Activated T-helper 17 cell treated with anti-CD3 and anti-CD28 coated beads, Interleukin-2, amount 50 U/mL, for 72 hours (primary cell): ENCODE measurements around the gene SPATA25. TPM values are rescaled to one million over a fixed set of nuclear protein-coding genes. Genes with fewer than 3 reads are reported as not detected.
A peak's percentile ranks its signal among the peaks of the same experiment; 100 is the strongest.

Experiments used
- ATAC-seq: fragments of 150-1000 bp; cut with Tn5 transposase; replicated peaks from 2 replicates; pipeline ENCODE4 v1.10.0; 2021; ENCODE audit warnings: mild to moderate bottlenecking, moderate library complexity
- H3K27ac Mint-ChIP-seq: one replicate; pipeline ENCODE4 v1.8.0; 2022; ENCODE audit warnings: mixed read lengths
- H3K27me3 Mint-ChIP-seq: one replicate; pipeline ENCODE4 v1.8.0; 2022; ENCODE audit warnings: mixed read lengths
- H3K36me3 Mint-ChIP-seq: one replicate; pipeline ENCODE4 v1.8.0; 2022; ENCODE audit warnings: low read depth, mild to moderate bottlenecking, mixed read lengths
- H3K4me1 Mint-ChIP-seq: one replicate; pipeline ENCODE4 v1.8.0; 2022; ENCODE audit warnings: mixed read lengths
- H3K4me3 Mint-ChIP-seq: one replicate; pipeline ENCODE4 v1.8.0; 2022; ENCODE audit warnings: mild to moderate bottlenecking, mixed read lengths
- H3K9me3 Mint-ChIP-seq: one replicate; pipeline ENCODE4 v1.8.0; 2022; ENCODE audit warnings: mixed read lengths
- total RNA-seq, 2 donors: library from RNA; stranded (reverse); gene quantifications; one replicate each; pipeline ENCODE4 v1.2.3, GENCODE V29; 2022

The SPATA25 gene
- total RNA-seq, 2 donors from 2014 or later = 0.69 to 0.74 TPM

- Mint-ChIP-seq H3K36me3 (peaks cover 12% of the 10 kb centered on the region), H3K4me3 (no peak overlapping the region), H3K9me3 (no peaks in the 10 kb centered on the region), H3K27ac (no peak overlapping the region), H3K4me1 (no peaks in the 10 kb centered on the region), H3K27me3 (no peaks in the 10 kb centered on the region)
- ATAC-seq = no peak
These were observed 13.9 kb downstream of the SPATA25 start for GRCh38 chr20:45873409-45874103.

- no peak for ATAC-seq
- Mint-ChIP-seq H3K27me3 (no peaks in the 10 kb centered on the region), H3K36me3 (peaks cover 12% of the 10 kb centered on the region), H3K9me3 (no peaks in the 10 kb centered on the region), H3K27ac (no peak overlapping the region), H3K4me1 (no peaks in the 10 kb centered on the region), H3K4me3 (no peak overlapping the region)
These were observed 14.8 kb downstream of the SPATA25 start for GRCh38 chr20:45872626-45873025.

- no peak overlapping the region for H3K4me3 Mint-ChIP-seq
- no peak overlapping the region for H3K27ac Mint-ChIP-seq
- no peaks in the 10 kb centered on the region for H3K27me3 Mint-ChIP-seq
- no peaks in the 10 kb centered on the region for H3K9me3 Mint-ChIP-seq
- no peak for ATAC-seq
- H3K36me3 Mint-ChIP-seq = peaks cover 6% of the 10 kb centered on the region
- no peaks in the 10 kb centered on the region for H3K4me1 Mint-ChIP-seq
These were observed 19.6 kb downstream of the SPATA25 start for GRCh38 chr20:45867819-45868176.

- no peaks in the 10 kb centered on the region for H3K9me3 Mint-ChIP-seq
- H3K27me3 Mint-ChIP-seq = no peaks in the 10 kb centered on the region
- no peak for ATAC-seq
- H3K4me3 Mint-ChIP-seq = no peak overlapping the region
- no peak overlapping the region for H3K27ac Mint-ChIP-seq
- no peaks in the 10 kb centered on the region for H3K4me1 Mint-ChIP-seq
- H3K36me3 Mint-ChIP-seq = peaks cover 3% of the 10 kb centered on the region
These were observed 20.1 kb downstream of the SPATA25 start for GRCh38 chr20:45867136-45867818.

GRCh38 chr20:45866454-45866853 is 21.0 kb downstream of the SPATA25 start:
- no peak overlapping the region for H3K4me3 Mint-ChIP-seq
- no peaks in the 10 kb centered on the region for H3K36me3 Mint-ChIP-seq
- H3K9me3 Mint-ChIP-seq = no peaks in the 10 kb centered on the region
- H3K27ac Mint-ChIP-seq = no peak overlapping the region
- no peak for ATAC-seq
- H3K27me3 Mint-ChIP-seq = no peaks in the 10 kb centered on the region
- H3K4me1 Mint-ChIP-seq = no peaks in the 10 kb centered on the region

GRCh38 chr20:45863543-45864470 is 23.6 kb downstream of the SPATA25 start:
- Mint-ChIP-seq H3K4me1 (peaks cover 11% of the 10 kb centered on the region), H3K9me3 (no peaks in the 10 kb centered on the region), H3K4me3 (no peak overlapping the region), H3K27ac (no peak overlapping the region), H3K27me3 (no peaks in the 10 kb centered on the region), H3K36me3 (no peaks in the 10 kb centered on the region)
- no peak for ATAC-seq

GRCh38 chr20:45861221-45862075 is 26.0 kb downstream of the SPATA25 start:
- Mint-ChIP-seq H3K27ac (no peak overlapping the region), H3K27me3 (no peaks in the 10 kb centered on the region), H3K4me1 (peaks cover 11% of the 10 kb centered on the region), H3K4me3 (no peak overlapping the region), H3K36me3 (no peaks in the 10 kb centered on the region), H3K9me3 (no peaks in the 10 kb centered on the region)
- ATAC-seq = no peak

- Mint-ChIP-seq H3K36me3 (no peaks in the 10 kb centered on the region), H3K27ac (no peak overlapping the region), H3K9me3 (no peaks in the 10 kb centered on the region), H3K4me3 (no peak overlapping the region), H3K27me3 (no peaks in the 10 kb centered on the region), H3K4me1 (peaks cover 11% of the 10 kb centered on the region)
- no peak for ATAC-seq
These were observed 26.7 kb downstream of the SPATA25 start for GRCh38 chr20:45860560-45861220.

GRCh38 chr20:45859916-45860315 is 27.5 kb downstream of the SPATA25 start:
- Mint-ChIP-seq H3K27ac (no peak overlapping the region), H3K4me3 (no peak overlapping the region), H3K9me3 (no peaks in the 10 kb centered on the region), H3K27me3 (no peaks in the 10 kb centered on the region), H3K36me3 (no peaks in the 10 kb centered on the region), H3K4me1 (peaks cover 11% of the 10 kb centered on the region)
- no peak for ATAC-seq

- Mint-ChIP-seq H3K27me3 (no peaks in the 10 kb centered on the region), H3K27ac (peak overlapping the region; percentile 97), H3K36me3 (peaks cover 12% of the 10 kb centered on the region), H3K9me3 (no peaks in the 10 kb centered on the region), H3K4me1 (peaks cover 11% of the 10 kb centered on the region), H3K4me3 (peak overlapping the region; percentile 97)
- peak; percentile 55 for ATAC-seq
These were observed 29.6 kb downstream of the SPATA25 start for GRCh38 chr20:45857882-45858216.

GRCh38 chr20:45857114-45857881 is 30.1 kb downstream of the SPATA25 start, which contains the start of the genes ACOT8 and ZSWIM3:
TSS of gene ACOT8 (minus strand) at chr20:45857392. CDS start at chr20:45857315, 77 bp downstream.
TSS of gene ZSWIM3 (plus strand) at chr20:45857614. CDS start at chr20:45857826, 212 bp downstream.
- H3K4me1 Mint-ChIP-seq = peaks cover 11% of the 10 kb centered on the region
- no peaks in the 10 kb centered on the region for H3K27me3 Mint-ChIP-seq
- H3K27ac Mint-ChIP-seq = peak within 1 kb of the TSS; percentile 97
- peak; percentile 99 for ATAC-seq
- H3K36me3 Mint-ChIP-seq = peaks cover 15% of the 10 kb centered on the region
- H3K9me3 Mint-ChIP-seq = no peaks in the 10 kb centered on the region
- peak within 1 kb of the TSS; percentile 97 for H3K4me3 Mint-ChIP-seq

- Mint-ChIP-seq H3K4me3 (no peak overlapping the region), H3K9me3 (no peaks in the 10 kb centered on the region), H3K36me3 (peaks cover 38% of the 10 kb centered on the region), H3K4me1 (no peaks in the 10 kb centered on the region), H3K27me3 (no peaks in the 10 kb centered on the region), H3K27ac (no peak overlapping the region)
- ATAC-seq = no peak
These were observed 33.9 kb downstream of the SPATA25 start for GRCh38 chr20:45853484-45853883.

- Mint-ChIP-seq H3K4me1 (no peaks in the 10 kb centered on the region), H3K27me3 (no peaks in the 10 kb centered on the region)
- ATAC-seq = no peak
These were observed 35.1 kb downstream of the SPATA25 start for GRCh38 chr20:45852326-45852725.

More at GRCh38 chr20:45852326-45852725, 35.1 kb downstream of the SPATA25 start:
- H3K9me3 Mint-ChIP-seq = no peaks in the 10 kb centered on the region
- H3K4me3 Mint-ChIP-seq = no peak overlapping the region
- peaks cover 45% of the 10 kb centered on the region for H3K36me3 Mint-ChIP-seq
- no peak overlapping the region for H3K27ac Mint-ChIP-seq
